Activated CD8-positive, alpha-beta memory T cell treated with anti-CD3 and anti-CD28 coated beads, Interleukin-2, amount 50 U/mL, for 24 hours (primary cell): ENCODE measurements around the gene MDH1B.

Experiments used
- DNase-seq: peaks from one replicate; pipeline ENCODE4 v3.0.0-alpha.2; 2020; ENCODE audit errors: extremely low read depth

MDH1B gene

GRCh38 chr2:206693399-206694137 lies 71.6 kb downstream of the MDH1B start:
- no peak for DNase-seq

DNA sequence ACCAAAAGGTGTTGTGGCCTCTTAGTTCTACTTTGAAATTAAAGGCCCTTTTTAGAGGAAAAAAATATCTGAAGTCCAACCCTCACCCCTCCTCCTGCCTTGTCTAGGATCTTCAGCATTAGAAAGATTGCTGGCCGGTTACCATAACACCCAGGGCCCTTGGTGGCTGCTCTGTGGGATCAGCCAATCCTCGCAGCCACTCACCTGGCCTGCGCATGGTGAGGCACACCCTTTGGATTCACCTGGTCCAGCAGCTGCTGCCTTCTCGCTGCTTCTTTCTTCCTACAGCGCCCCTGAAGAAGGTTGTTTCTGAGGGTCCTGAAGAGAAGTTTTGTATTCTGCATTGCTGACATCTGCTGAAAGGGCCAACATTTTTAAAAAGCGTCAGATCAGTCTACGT lies 72.2 kb downstream of the MDH1B start:
- DNase-seq, result no peak

- no peak for DNase-seq
Measured at GRCh38 chr2:206688990-206689389, 76.1 kb downstream of the MDH1B start.

DNA sequence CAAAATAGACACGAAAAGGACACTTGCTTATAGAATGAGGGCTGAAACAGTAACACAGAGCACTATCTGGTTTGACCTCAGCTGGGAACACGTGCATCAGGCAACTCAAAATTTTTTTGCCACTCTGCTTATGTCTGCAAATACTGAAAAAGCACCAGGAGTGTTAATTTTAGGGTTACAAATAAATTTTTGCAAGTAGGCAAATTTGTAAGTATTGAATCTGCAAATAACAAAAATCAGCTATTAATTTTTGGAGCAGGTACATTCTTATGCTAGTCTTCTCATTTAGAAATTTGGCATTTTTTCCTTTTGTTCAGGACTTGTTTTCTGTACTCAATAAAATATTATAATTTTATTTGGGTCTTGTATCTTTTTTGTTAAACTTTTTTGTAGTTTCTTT lies 76.7 kb downstream of the MDH1B start:
- DNase-seq, result no peak
